ENCODE data around the gene SLC30A3. TPM values are rescaled to one million over a fixed set of nuclear protein-coding genes. Genes with fewer than 3 reads are reported as not detected.

Gene SLC30A3
- total RNA-seq, 2 experiments from 2014 or later: 0.45 TPM

- no peaks in the 10 kb centered on the region for H3K4me1 Mint-ChIP-seq
- CTCF ChIA-PET: interaction anchor here (0.9 to 2.5 kb wide), 7 partner anchors 16 to 129 kb away, joined by 3 to 19 read pairs (median 11); no protein-coding TSS in a partner anchor
- DNase-seq: peak; percentile 64
Measured at GRCh38 chr2:27249891-27250651, 12.8 kb downstream of the SLC30A3 start.

GRCh38 chr2:27249159-27249890 lies 13.5 kb downstream of the SLC30A3 start:
- DNase-seq: no peak
- CTCF ChIA-PET: interaction anchor here (0.9 to 2.5 kb wide), 5 partner anchors 17 to 130 kb away, joined by 3 to 11 read pairs (median 6); no protein-coding TSS in a partner anchor
- Mint-ChIP-seq H3K36me3 (ENCODE audit: low read depth) (peaks cover 1% of the 10 kb centered on the region), H3K4me1 (no peaks in the 10 kb centered on the region), H3K27ac (no peak overlapping the region), H3K27me3 (peaks cover 7% of the 10 kb centered on the region), H3K9me3 (no peaks in the 10 kb centered on the region), H3K4me3 (no peak overlapping the region)
- POLR2A ChIA-PET: interaction anchor here (0.7 to 1.8 kb wide), 7 partner anchors 10 to 153 kb away, joined by 3 to 7 read pairs (median 5); no protein-coding TSS in a partner anchor

More at GRCh38 chr2:27249891-27250651, 12.8 kb downstream of the SLC30A3 start:
- Mint-ChIP-seq H3K4me3 (no peak overlapping the region), H3K27me3 (peaks cover 9% of the 10 kb centered on the region), H3K36me3 (ENCODE audit: low read depth) (no peaks in the 10 kb centered on the region), H3K9me3 (no peaks in the 10 kb centered on the region), H3K27ac (no peak overlapping the region)
- POLR2A ChIA-PET: interaction anchor here (1.5 kb wide), 1 partner anchor 30 kb away, joined by 7 read pairs; no protein-coding TSS in a partner anchor

GRCh38 chr2:27247893-27248292 lies 15.0 kb downstream of the SLC30A3 start:
- no peaks in the 10 kb centered on the region for H3K9me3 Mint-ChIP-seq
- H3K36me3 Mint-ChIP-seq (ENCODE audit: low read depth): peaks cover 13% of the 10 kb centered on the region
- DNase-seq: no peak
- ChIA-PET POLR2A (interaction anchor here (0.6 to 1.8 kb wide), 5 partner anchors 11 to 631 kb away, joined by 3 to 6 read pairs (median 4); no protein-coding TSS in a partner anchor), CTCF (interaction anchor here (2.2 to 2.5 kb wide), 2 partner anchors 32 to 55 kb away, joined by 11 read pairs; no protein-coding TSS in a partner anchor)
- no peaks in the 10 kb centered on the region for H3K4me1 Mint-ChIP-seq
- H3K27me3 Mint-ChIP-seq: peaks cover 7% of the 10 kb centered on the region
- no peak overlapping the region for H3K27ac Mint-ChIP-seq
- no peak overlapping the region for H3K4me3 Mint-ChIP-seq

DNA sequence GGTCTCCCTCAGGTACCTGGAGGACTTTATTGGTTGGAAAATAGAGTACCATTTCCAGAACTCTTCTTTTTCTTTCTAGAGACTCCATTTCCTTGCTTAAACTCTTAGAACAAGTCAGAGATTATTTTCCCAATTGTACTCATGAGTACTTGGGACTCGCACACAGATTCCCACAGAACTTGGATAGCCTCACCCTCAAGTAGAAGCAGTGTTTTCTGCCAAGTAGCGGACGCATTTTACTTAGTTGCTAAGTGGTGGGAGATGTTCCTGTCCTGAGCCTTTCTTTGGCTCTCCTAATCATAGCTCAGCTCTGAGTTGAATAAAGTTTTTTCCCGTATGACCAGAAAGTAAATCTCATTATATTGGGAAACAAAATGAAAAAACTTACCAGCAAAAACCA lies 17.2 kb downstream of the SLC30A3 start:
- ChIA-PET POLR2A (no interaction called here), CTCF (no interaction called here)
- Mint-ChIP-seq H3K4me3 (no peak overlapping the region), H3K4me1 (peaks cover 4% of the 10 kb centered on the region), H3K27ac (no peak overlapping the region), H3K36me3 (ENCODE audit: low read depth) (peaks cover 28% of the 10 kb centered on the region), H3K27me3 (peaks cover 4% of the 10 kb centered on the region), H3K9me3 (no peaks in the 10 kb centered on the region)
- DNase-seq: no peak

DNA sequence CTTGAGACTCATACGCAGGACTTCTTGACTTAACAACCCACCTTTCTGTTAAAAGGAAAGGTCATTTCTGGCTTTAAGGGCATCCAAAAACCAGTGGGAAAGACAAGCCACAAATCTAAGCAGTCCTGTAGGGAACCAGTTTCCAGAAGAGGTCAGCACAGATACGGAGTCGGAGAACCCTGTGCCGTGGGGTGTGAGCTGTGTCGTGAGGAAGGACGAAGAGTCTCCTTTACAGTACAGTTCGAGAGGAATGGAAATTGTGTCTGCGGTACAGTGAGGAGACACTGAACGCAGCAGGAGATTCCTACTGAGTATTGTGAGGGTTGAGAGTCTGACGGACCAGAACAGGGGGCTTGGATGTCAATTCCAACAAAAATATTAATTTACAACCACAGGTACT lies 17.7 kb downstream of the SLC30A3 start:
- CTCF ChIA-PET: interaction anchor here (0.6 kb wide), 1 partner anchor 48 kb away, joined by 4 read pairs; no protein-coding TSS in a partner anchor

GRCh38 chr2:27243391-27244130 lies 19.3 kb downstream of the SLC30A3 start:
- H3K4me1 Mint-ChIP-seq: peaks cover 4% of the 10 kb centered on the region
- DNase-seq: no peak
- H3K9me3 Mint-ChIP-seq: no peaks in the 10 kb centered on the region
- ChIA-PET POLR2A (no interaction called here), CTCF (no interaction called here)
- H3K36me3 Mint-ChIP-seq (ENCODE audit: low read depth): peaks cover 41% of the 10 kb centered on the region
- no peak overlapping the region for H3K4me3 Mint-ChIP-seq
- H3K27me3 Mint-ChIP-seq: peaks cover 2% of the 10 kb centered on the region
- no peak overlapping the region for H3K27ac Mint-ChIP-seq

More for the DNA sequence above, 17.7 kb downstream of the SLC30A3 start:
- DNase-seq: no peak
- Mint-ChIP-seq H3K36me3 (ENCODE audit: low read depth) (peaks cover 33% of the 10 kb centered on the region), H3K9me3 (no peaks in the 10 kb centered on the region), H3K4me3 (no peak overlapping the region), H3K27ac (no peak overlapping the region), H3K4me1 (peaks cover 4% of the 10 kb centered on the region), H3K27me3 (peaks cover 4% of the 10 kb centered on the region)
- POLR2A ChIA-PET: no interaction called here

DNA sequence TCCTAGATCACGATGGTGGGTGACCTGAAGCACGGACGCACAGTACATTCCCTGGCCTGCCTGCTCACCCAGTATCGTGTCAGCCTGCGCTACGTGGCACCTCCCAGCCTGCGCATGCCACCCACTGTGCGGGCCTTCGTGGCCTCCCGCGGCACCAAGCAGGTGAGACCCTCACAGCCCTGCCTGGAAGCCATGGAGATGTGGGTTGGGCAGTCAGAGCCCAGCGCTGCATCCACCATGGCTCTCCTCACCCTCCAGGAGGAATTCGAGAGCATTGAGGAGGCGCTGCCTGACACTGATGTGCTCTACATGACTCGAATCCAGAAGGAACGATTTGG lies 20.3 kb downstream of the SLC30A3 start:
- no peak for DNase-seq
- POLR2A ChIA-PET: interaction anchor here (0.7 kb wide), 1 partner anchor 114 kb away, joined by 3 read pairs; the partner anchor contains the start of gene GTF3C2
- Mint-ChIP-seq H3K9me3 (no peaks in the 10 kb centered on the region), H3K4me3 (no peak overlapping the region), H3K4me1 (peaks cover 4% of the 10 kb centered on the region), H3K27me3 (no peaks in the 10 kb centered on the region), H3K36me3 (ENCODE audit: low read depth) (peaks cover 51% of the 10 kb centered on the region), H3K27ac (no peak overlapping the region)
- CTCF ChIA-PET: no interaction called here

DNA sequence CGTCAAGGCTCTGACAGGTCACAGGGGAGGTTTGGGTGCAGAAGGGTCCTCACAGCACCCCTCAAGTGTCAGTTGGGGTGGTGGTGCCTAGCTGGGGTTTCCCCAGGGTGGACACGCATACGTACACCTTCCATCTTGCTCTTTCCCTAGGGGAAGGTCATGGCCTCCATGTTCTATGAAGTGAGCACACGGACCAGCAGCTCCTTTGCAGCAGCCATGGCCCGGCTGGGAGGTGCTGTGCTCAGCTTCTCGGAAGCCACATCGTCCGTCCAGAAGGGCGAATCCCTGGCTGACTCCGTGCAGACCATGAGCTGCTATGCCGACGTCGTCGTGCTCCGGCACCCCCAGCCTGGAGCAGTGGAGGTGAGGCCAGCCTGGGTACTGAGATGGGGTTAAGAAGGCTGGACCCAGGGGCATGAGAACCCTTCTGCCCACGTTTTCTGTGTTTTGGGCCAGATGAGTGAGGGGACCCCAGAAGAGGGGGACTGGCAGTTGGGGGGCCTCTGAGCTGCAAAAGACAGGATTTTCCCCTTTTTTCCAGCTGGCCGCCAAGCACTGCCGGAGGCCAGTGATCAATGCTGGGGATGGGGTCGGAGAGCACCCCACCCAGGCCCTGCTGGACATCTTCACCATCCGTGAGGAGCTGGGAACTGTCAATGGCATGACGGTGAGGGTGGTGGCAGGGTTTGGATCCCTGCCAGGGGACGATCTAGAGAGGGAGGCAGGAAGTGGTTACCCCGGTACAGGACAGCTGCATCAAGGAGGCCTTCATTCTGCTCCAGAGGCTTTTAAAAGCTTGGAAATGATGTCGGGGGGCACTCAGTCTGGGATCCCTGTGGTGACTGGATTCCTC lies 20.9 kb downstream of the SLC30A3 start:
- POLR2A ChIA-PET: interaction anchor here (0.7 to 1.2 kb wide), 2 partner anchors 9 to 114 kb away, joined by 3 to 5 read pairs; partner anchors contain the start of gene GTF3C2
- Mint-ChIP-seq H3K27ac (no peak overlapping the region), H3K27me3 (no peaks in the 10 kb centered on the region), H3K9me3 (no peaks in the 10 kb centered on the region), H3K36me3 (ENCODE audit: low read depth) (peaks cover 57% of the 10 kb centered on the region), H3K4me3 (no peak overlapping the region), H3K4me1 (peaks cover 4% of the 10 kb centered on the region)
- CTCF ChIA-PET: interaction anchor here (1.1 to 1.2 kb wide), 2 partner anchors 10 to 38 kb away, joined by 3 to 4 read pairs; no protein-coding TSS in a partner anchor
- DNase-seq: no peak

- no peak for DNase-seq
- ChIA-PET CTCF (interaction anchor here (1.2 kb wide), 1 partner anchor 43 kb away, joined by 3 read pairs; no protein-coding TSS in a partner anchor), POLR2A (interaction anchor here (0.8 kb wide), 1 partner anchor 31 kb away, joined by 3 read pairs; no protein-coding TSS in a partner anchor)
- Mint-ChIP-seq H3K4me1 (peaks cover 4% of the 10 kb centered on the region), H3K36me3 (ENCODE audit: low read depth) (peaks cover 67% of the 10 kb centered on the region), H3K27me3 (no peaks in the 10 kb centered on the region), H3K4me3 (no peak overlapping the region), H3K27ac (no peak overlapping the region), H3K9me3 (no peaks in the 10 kb centered on the region)
Measured at GRCh38 chr2:27240406-27240805, 22.4 kb downstream of the SLC30A3 start.

GRCh38 chr2:27238976-27239375 lies 23.9 kb downstream of the SLC30A3 start:
- peaks cover 75% of the 10 kb centered on the region for H3K36me3 Mint-ChIP-seq (ENCODE audit: low read depth)

GRCh38 chr2:27237341-27237945 lies 25.4 kb downstream of the SLC30A3 start:
- Mint-ChIP-seq H3K36me3 (ENCODE audit: low read depth) (peaks cover 78% of the 10 kb centered on the region), H3K9me3 (no peaks in the 10 kb centered on the region), H3K4me1 (peaks cover 4% of the 10 kb centered on the region), H3K27me3 (no peaks in the 10 kb centered on the region), H3K4me3 (no peak overlapping the region), H3K27ac (no peak overlapping the region)
- DNase-seq: no peak
- ChIA-PET POLR2A (no interaction called here), CTCF (no interaction called here)

More at GRCh38 chr2:27238976-27239375, 23.9 kb downstream of the SLC30A3 start:
- no peaks in the 10 kb centered on the region for H3K27me3 Mint-ChIP-seq
- no peak for DNase-seq
- ChIA-PET CTCF (no interaction called here), POLR2A (interaction anchor here (0.7 kb wide), 1 partner anchor 26 kb away, joined by 3 read pairs; no protein-coding TSS in a partner anchor)
- no peak overlapping the region for H3K27ac Mint-ChIP-seq
- peaks cover 4% of the 10 kb centered on the region for H3K4me1 Mint-ChIP-seq
- H3K9me3 Mint-ChIP-seq: no peaks in the 10 kb centered on the region
- H3K4me3 Mint-ChIP-seq: no peak overlapping the region

Measured in activated CD4-positive, alpha-beta memory T cell treated with anti-CD3 and anti-CD28 coated beads, Interleukin-2, amount 10 ng/mL, durations not matched to agents 7 days and 5 days (primary cell).